Hepatocyte (in vitro differentiated cells): ENCODE results near the gene WDR73.

Experiments
- CTCF ChIP-seq: fragments of 200-600 bp; sonication (generic); IDR thresholded peaks from 2 replicates; pipeline ENCODE4 v1.5.1; 2016; ENCODE audit warnings: antibody characterized with exemption, mild to moderate bottlenecking; ENCODE audit not compliant: poor library complexity
- EZH2 ChIP-seq: fragments of 200-600 bp; sonication (generic); IDR thresholded peaks from 2 replicates; pipeline ENCODE4 v1.6.1; 2016; ENCODE audit warnings: antibody characterized with exemption, mild to moderate bottlenecking, borderline replicate concordance

- TF ChIP-seq CTCF (no peak), EZH2 (no peak)
Measured at GRCh38 chr15:84606653-84607120, 47.4 kb downstream of the WDR73 start.
